ENCODE data around the gene NEK6.

DNA sequence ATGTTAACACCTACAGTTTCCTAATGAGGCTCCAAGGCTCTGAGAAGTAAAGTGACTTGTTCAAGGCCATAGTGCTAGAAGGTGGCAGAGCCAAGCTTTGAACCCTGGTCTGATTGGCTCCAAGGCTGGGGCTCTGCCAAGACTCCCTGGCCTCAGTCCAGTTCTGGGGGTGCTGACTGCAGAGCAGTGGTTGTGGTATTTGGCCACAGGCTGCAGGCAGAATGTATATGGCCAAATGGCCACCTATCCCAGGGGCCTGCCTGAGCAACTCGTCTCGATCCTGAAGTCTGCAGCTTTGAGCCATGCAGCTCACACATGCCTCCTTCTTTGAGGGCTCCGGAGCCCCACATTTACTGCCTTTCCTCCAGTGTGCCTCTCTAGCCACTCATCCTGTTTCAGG lies 9.7 kb upstream of the NEK6 start:
- TF ChIP-seq POLR2A (IDR thresholded peaks at IDR 0.05; ENCODE audit: low read length) = no peak
- no peak for TF ChIP-seq SREBF2 (IDR thresholded peaks at IDR 0.05)
- TF ChIP-seq, protein P1, sequence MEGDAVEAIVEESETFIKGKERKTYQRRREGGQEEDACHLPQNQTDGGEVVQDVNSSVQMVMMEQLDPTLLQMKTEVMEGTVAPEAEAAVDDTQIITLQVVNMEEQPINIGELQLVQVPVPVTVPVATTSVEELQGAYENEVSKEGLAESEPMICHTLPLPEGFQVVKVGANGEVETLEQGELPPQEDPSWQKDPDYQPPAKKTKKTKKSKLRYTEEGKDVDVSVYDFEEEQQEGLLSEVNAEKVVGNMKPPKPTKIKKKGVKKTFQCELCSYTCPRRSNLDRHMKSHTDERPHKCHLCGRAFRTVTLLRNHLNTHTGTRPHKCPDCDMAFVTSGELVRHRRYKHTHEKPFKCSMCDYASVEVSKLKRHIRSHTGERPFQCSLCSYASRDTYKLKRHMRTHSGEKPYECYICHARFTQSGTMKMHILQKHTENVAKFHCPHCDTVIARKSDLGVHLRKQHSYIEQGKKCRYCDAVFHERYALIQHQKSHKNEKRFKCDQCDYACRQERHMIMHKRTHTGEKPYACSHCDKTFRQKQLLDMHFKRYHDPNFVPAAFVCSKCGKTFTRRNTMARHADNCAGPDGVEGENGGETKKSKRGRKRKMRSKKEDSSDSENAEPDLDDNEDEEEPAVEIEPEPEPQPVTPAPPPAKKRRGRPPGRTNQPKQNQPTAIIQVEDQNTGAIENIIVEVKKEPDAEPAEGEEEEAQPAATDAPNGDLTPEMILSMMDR (IDR thresholded peaks at IDR 0.05) = no peak
- no peak for TF ChIP-seq RAD21 (conservative IDR thresholded peaks at IDR 0.05 in 1 of 2, IDR thresholded peaks at IDR 0.05 in 1 of 2)
- TF ChIP-seq ATOH8 (CRISPR knock-in tag; IDR thresholded peaks at IDR 0.05; ENCODE audit: low read depth) = no peak
- no peak for TF ChIP-seq ESRRA (IDR thresholded peaks at IDR 0.05; ENCODE audit: borderline replicate concordance, low read length)
- TF ChIP-seq SMC3 (IDR thresholded peaks at IDR 0.05) = no peak
- TF ChIP-seq MAX (IDR thresholded peaks at IDR 0.05) = no peak
- TF ChIP-seq RFX5 (IDR thresholded peaks at IDR 0.05) = no peak
